Heart left ventricle (tissue), 16 donors: ENCODE data around the gene PRM3. TPM values are rescaled to one million over a fixed set of nuclear protein-coding genes. Genes with fewer than 3 reads are reported as not detected.

ENCODE experiments used
- ATAC-seq, 4 donors: fragments of 200-7000 bp; cut with Tn5 transposase; one replicate each; pipeline ENCODE4 v1.9.1; 2020 to 2022; ENCODE audit warnings: moderate library complexity in 4 of 4, mild to moderate bottlenecking in 3 of 4, moderate number of reproducible peaks in 1 of 4
- DNase-seq, 5 donors: peaks; one replicate each; pipeline ENCODE4 v3.0.0-alpha.2; 2020
- H3K27ac ChIP-seq, 12 donors: fragments of 200-600 bp; sonication (generic) in 4 of 12; one replicate each; pipeline versions ENCODE4 v1.5.0 to v1.8.0; 2016 to 2022; ENCODE audit warnings: mild to moderate bottlenecking in 2 of 12
- H3K27me3 ChIP-seq, 9 donors: fragments of 200-600 bp; sonication (generic) in 2 of 9; one replicate each; pipeline versions ENCODE4 v1.5.1 to v1.8.0; 2016 to 2022; ENCODE audit warnings: mild to moderate bottlenecking in 3 of 9
- H3K36me3 ChIP-seq, 9 donors: fragments of 200-600 bp; sonication (generic) in 2 of 9; one replicate each; pipeline versions ENCODE4 v1.5.0 to v1.8.0; 2018 to 2022; ENCODE audit warnings: mild to moderate bottlenecking in 2 of 9
- H3K4me1 ChIP-seq, 12 donors: fragments of 200-600 bp; sonication (generic) in 4 of 12; one replicate each; pipeline versions ENCODE4 v1.5.0 to v1.8.0; 2016 to 2022; ENCODE audit warnings: mild to moderate bottlenecking in 3 of 12
- H3K4me3 ChIP-seq, 12 donors: fragments of 200-600 bp; sonication (generic) in 4 of 12; one replicate each; pipeline versions ENCODE4 v1.5.0 to v1.8.0; 2017 to 2022; ENCODE audit warnings: mild to moderate bottlenecking in 9 of 12, moderate library complexity in 4 of 12
- H3K9me3 ChIP-seq, 12 donors: fragments of 200-600 bp; sonication (generic) in 4 of 12; one replicate each; pipeline versions ENCODE4 v1.5.0 to v1.8.0; 2016 to 2022; ENCODE audit warnings: mild to moderate bottlenecking in 1 of 12
- CTCF ChIP-seq, 12 donors: fragments of 200-600 bp; sonication (generic) in 4 of 12; IDR thresholded peaks; one replicate each; pipeline versions ENCODE4 v1.5.0 to v1.8.0; 2018 to 2022; ENCODE audit warnings: antibody characterized with exemption in 12 of 12, mild to moderate bottlenecking in 5 of 12
- POLR2A ChIP-seq, 2 donors: fragments of 450-650 bp; IDR thresholded peaks; one replicate each; pipeline ENCODE4 v1.6.1; 2017; ENCODE audit warnings: antibody characterized with exemption in 2 of 2, mild to moderate bottlenecking in 2 of 2, moderate library complexity in 2 of 2
- WGBS, 4 donors: extraction: QIAGEN DNeasy Blood & Tissue Kit in 2 of 4; methylation state at CpG; one replicate each; pipeline versions ENCODE4 v1.1.5 to v1.1.7; 2013 to 2018; 5-methylcytosine and 5-hydroxymethylcytosine counted together
- intact Hi-C, 10 donors: fragments of 100-400 bp; cut with DNase I; formaldehyde crosslinking; loops; one replicate each; pipeline versions ENCODE4 v1.11.1 to v1.14.2; 2022
- polyA plus RNA-seq, 2 donors: library from polyadenylated mRNA; stranded (reverse); fragments of 200-250 nt; gene quantifications; one replicate each; pipeline ENCODE4 v1.2.3, GENCODE V29; 2013
- total RNA-seq, 9 donors: library from RNA; depleted of rRNA in 2 of 9; stranded (reverse); fragments of >200 nt in 2 of 9; fragmentation: NEBNext Ultra II Directional in 3 of 9; extraction: Animal tissue kit (Norgen Biotek cat#: 25700) in 3 of 9; gene quantifications; one replicate each; pipeline versions ENCODE4 v1.1.0 to v1.2.4, GENCODE V29; 2016 to 2023
- donor health status: ischemic (EF 13 %, LVEDD 7.1; RV severe dilation, severe dysfunction).
- donor health status: healthy with polysubstance abuse.
- donor health status: DM: no; HTN: yes; CAD: no.
- donor health status: DM: no; HTN: no; CAD: no.
- donor health status: ischemic (EF 25% LVEDD 6.9; RV normal size, moderate dysfunction).
- donor health status: ischemic (EF 25% LVEDD 5.7; RV mildly dilated, moderate dysfunction).
- donor health status: healthy.
- donor health status: DM: yes; HTN: yes; CAD: no.
- donor health status: ischemic (EF 35%, LVEDD 5.7; RV mildly dilated, moderate dysfunction).
- donor health status: nonischemic (EF 11% LVEDD 7.7; RV severe dilation, severe dysfunction).
- donor health status: DM: yes; HTN: yes; CAD: no.
- donor health status: PGD.
- donor health status: ischemic (EF 29% LVEDD 5.4; RV normal size, mild dysfunction).
- donor health status: nonischemic (EF 23%, LVEDD 6.1; RV moderate dilation, normal function).

PRM3 gene
- total and polyA plus RNA-seq, 11 donors = not detected

GRCh38 chr16:11276143-11276895 lies 2.9 kb upstream of the PRM3 start, which contains the start of gene PRM2:
Gene PRM2, minus strand, starts transcription at chr16:11276480. Its CDS starts 110 bp downstream, at chr16:11276370.
- 89 to 95% (median 93%) methylated on average over 21 to 26 of the region's 26 CpGs for WGBS, 4 donors

GRCh38 chr16:11274964-11275363 lies 1.5 kb upstream of the PRM3 start:
- DNase-seq (no peak), ATAC-seq (no peak)
- Histone ChIP-seq H3K4me3 (no peak overlapping the region), H3K27ac (no peak overlapping the region), H3K27me3 (no peaks in the 10 kb centered on the region), H3K36me3 (no peaks in the 10 kb centered on the region), H3K9me3 (no peaks in the 10 kb centered on the region), H3K4me1 (no peaks in the 10 kb centered on the region)
- intact Hi-C loops = no loop called here
- 90 to 95% (median 91%) methylated on average over 7 of the region's 7 CpGs for WGBS, 4 donors
- TF ChIP-seq CTCF (IDR thresholded peaks at IDR 0.05) (no peak), POLR2A (IDR thresholded peaks at IDR 0.05) (no peak)

More at GRCh38 chr16:11276143-11276895, 2.9 kb upstream of the PRM3 start, which contains the start of gene PRM2:
- H3K9me3 ChIP-seq = no peaks in the 10 kb centered on the region
- intact Hi-C loops = no loop called here
- DNase-seq (no peak), ATAC-seq (peak in 1 of 4 donors; percentile 31)
- no peaks in the 10 kb centered on the region for H3K36me3 ChIP-seq
- no peaks in the 10 kb centered on the region for H3K27me3 ChIP-seq
- no peak for TF ChIP-seq CTCF (IDR thresholded peaks at IDR 0.05)
- no peak for TF ChIP-seq POLR2A (IDR thresholded peaks at IDR 0.05)
- H3K4me3 ChIP-seq = no peak within 1 kb of the TSS
- no peaks in the 10 kb centered on the region for H3K4me1 ChIP-seq
- H3K27ac ChIP-seq = no peak within 1 kb of the TSS

- no peaks in the 10 kb centered on the region for H3K4me1 ChIP-seq
- ATAC-seq (no peak), DNase-seq (no peak)
- H3K27ac ChIP-seq = no peak overlapping the region
- intact Hi-C loops = no loop called here
- no peaks in the 10 kb centered on the region for H3K36me3 ChIP-seq
- TF ChIP-seq POLR2A (IDR thresholded peaks at IDR 0.05) = no peak
- TF ChIP-seq CTCF (IDR thresholded peaks at IDR 0.05) = no peak
- H3K9me3 ChIP-seq = no peaks in the 10 kb centered on the region
- no peaks in the 10 kb centered on the region for H3K27me3 ChIP-seq
- no peak overlapping the region for H3K4me3 ChIP-seq
- WGBS, 4 donors = 66 to 76% (median 75%) methylated on average over 3 of the region's 3 CpGs
Measured at GRCh38 chr16:11273721-11274324, 394 bp upstream of the PRM3 start.

- H3K4me3 ChIP-seq = no peak overlapping the region
- DNase-seq (no peak), ATAC-seq (no peak)
- H3K4me1 ChIP-seq = no peaks in the 10 kb centered on the region
- TF ChIP-seq CTCF (IDR thresholded peaks at IDR 0.05) = no peak
- TF ChIP-seq POLR2A (IDR thresholded peaks at IDR 0.05) = no peak
- no peaks in the 10 kb centered on the region for H3K9me3 ChIP-seq
- H3K36me3 ChIP-seq = no peaks in the 10 kb centered on the region
- whole genome bisulfite sequencing, 4 donors = 90 to 92% (median 91%) methylated on average over 4 to 6 of the region's 6 CpGs
- H3K27me3 ChIP-seq = no peaks in the 10 kb centered on the region
- no peak overlapping the region for H3K27ac ChIP-seq
- intact Hi-C loops = no loop called here
Measured at GRCh38 chr16:11272484-11272883, 945 bp downstream of the PRM3 start.
